ENCODE measurements around the gene IL18. TPM values are rescaled to one million over a fixed set of nuclear protein-coding genes. Genes with fewer than 3 reads are reported as not detected.

The IL18 gene
- total RNA-seq, 3 donors from 2014 or later, result 69.4 to 114 (median 85.0) TPM

DNA sequence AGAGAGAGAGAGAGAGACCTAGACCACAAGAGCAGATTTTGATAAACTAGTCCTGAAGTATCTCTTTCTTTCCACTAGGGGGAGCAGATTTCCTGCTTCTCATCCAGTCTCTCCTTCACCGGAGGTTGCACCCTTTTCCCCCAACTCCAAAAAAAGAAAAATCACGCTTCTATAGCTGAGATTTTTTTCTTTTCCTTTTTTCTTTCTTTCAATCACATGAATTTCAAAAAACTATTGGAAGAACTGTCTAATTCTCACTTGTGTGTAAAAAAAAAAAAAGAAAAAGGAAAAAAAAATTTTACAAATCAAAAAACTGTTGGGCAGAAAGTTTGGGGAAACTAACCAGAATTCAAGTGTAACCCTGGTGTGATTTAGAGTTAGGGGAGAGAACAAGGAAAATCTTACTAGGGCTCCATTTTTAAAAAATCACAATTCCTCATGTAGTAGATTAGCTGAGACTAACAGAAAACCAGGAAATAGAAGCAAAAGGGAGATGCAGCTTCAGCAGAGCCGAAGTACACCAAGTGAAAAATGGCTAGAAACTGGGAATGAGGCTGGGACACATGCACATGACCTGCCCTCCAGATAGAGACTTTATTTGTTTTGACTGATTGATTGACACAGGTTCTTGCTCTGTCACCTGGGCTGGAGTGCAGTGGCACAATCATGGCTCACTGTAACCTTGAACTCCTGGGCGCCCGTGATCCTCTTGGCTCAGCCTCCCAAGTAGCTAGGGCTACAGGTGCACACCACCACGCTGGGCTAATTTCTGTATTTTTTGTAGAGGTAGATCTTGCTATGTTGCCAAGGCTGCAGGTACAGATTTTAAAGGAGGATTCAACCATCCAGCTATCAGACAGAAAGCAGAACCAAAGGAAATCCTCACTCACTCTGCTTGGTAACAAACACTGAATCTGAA lies 50.1 kb downstream of the IL18 start:
- no peaks in the 10 kb centered on the region for H3K36me3 ChIP-seq (ENCODE audit: low read depth)
- H3K4me1 ChIP-seq (ENCODE audit: low read depth), result no peaks in the 10 kb centered on the region
- H3K9me3 ChIP-seq, result no peaks in the 10 kb centered on the region
- no peak overlapping the region for H3K4me3 ChIP-seq
- intact Hi-C loops (cut with DNase I, micrococcal nuclease), result loop anchor here (10.0 kb wide), 1 partner anchor 61 kb away; the partner anchor contains the start of gene BCO2 (in 2 of the 2)
- DNase-seq, result no peak
- peak; percentile 87 for ATAC-seq
- TF ChIP-seq, protein P1, sequence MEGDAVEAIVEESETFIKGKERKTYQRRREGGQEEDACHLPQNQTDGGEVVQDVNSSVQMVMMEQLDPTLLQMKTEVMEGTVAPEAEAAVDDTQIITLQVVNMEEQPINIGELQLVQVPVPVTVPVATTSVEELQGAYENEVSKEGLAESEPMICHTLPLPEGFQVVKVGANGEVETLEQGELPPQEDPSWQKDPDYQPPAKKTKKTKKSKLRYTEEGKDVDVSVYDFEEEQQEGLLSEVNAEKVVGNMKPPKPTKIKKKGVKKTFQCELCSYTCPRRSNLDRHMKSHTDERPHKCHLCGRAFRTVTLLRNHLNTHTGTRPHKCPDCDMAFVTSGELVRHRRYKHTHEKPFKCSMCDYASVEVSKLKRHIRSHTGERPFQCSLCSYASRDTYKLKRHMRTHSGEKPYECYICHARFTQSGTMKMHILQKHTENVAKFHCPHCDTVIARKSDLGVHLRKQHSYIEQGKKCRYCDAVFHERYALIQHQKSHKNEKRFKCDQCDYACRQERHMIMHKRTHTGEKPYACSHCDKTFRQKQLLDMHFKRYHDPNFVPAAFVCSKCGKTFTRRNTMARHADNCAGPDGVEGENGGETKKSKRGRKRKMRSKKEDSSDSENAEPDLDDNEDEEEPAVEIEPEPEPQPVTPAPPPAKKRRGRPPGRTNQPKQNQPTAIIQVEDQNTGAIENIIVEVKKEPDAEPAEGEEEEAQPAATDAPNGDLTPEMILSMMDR (IDR thresholded peaks at IDR 0.05), result peak; percentile 47

DNA sequence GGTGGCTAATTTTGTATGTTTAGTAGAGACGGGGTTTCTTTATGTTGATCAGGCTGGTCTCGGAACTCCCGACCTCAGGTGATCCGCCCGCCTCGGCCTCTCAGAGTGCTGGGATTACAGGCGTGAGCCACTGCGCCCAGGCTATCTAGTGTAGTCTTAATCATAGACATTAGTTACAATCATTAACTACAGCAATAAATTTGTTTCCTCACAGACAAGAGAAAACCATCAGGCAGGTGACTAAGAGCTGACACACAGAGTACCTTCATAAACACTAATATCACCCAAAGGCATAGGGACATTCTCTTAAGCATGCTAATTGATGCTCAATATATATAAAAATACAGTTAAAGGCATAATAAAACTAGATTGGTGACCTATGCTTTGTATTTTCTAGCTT lies 57.8 kb downstream of the IL18 start:
- ATAC-seq (no peak), DNase-seq (no peak)
- Histone ChIP-seq H3K4me3 (no peak overlapping the region), H3K36me3 (ENCODE audit: low read depth) (no peaks in the 10 kb centered on the region), H3K9me3 (no peaks in the 10 kb centered on the region), H3K4me1 (ENCODE audit: low read depth) (no peaks in the 10 kb centered on the region)
- intact Hi-C loops (cut with DNase I, micrococcal nuclease), result no loop called here
- TF ChIP-seq, protein P1 (IDR thresholded peaks at IDR 0.05), result no peak

GRCh38 chr11:112103446-112103845 lies 60.4 kb downstream of the IL18 start:
- H3K36me3 ChIP-seq (ENCODE audit: low read depth), result no peaks in the 10 kb centered on the region
- intact Hi-C loops (cut with DNase I, micrococcal nuclease), result no loop called here
- DNase-seq, result no peak
- no peak overlapping the region for H3K4me3 ChIP-seq
- TF ChIP-seq, protein P1 (IDR thresholded peaks at IDR 0.05), result no peak
- no peaks in the 10 kb centered on the region for H3K9me3 ChIP-seq
- ATAC-seq, result no peak
- no peaks in the 10 kb centered on the region for H3K4me1 ChIP-seq (ENCODE audit: low read depth)

- Histone ChIP-seq H3K4me1 (ENCODE audit: low read depth) (no peaks in the 10 kb centered on the region), H3K36me3 (ENCODE audit: low read depth) (no peaks in the 10 kb centered on the region), H3K4me3 (no peak overlapping the region), H3K9me3 (no peaks in the 10 kb centered on the region)
- TF ChIP-seq, protein P1 (IDR thresholded peaks at IDR 0.05), result no peak
- no peak for DNase-seq
- intact Hi-C loops (cut with DNase I, micrococcal nuclease), result no loop called here
- no peak for ATAC-seq
These were observed 63.4 kb downstream of the IL18 start for GRCh38 chr11:112100462-112100861.

- intact Hi-C loops (cut with DNase I, micrococcal nuclease), result no loop called here
- Histone ChIP-seq H3K4me1 (ENCODE audit: low read depth) (no peaks in the 10 kb centered on the region), H3K9me3 (no peaks in the 10 kb centered on the region), H3K4me3 (no peak overlapping the region), H3K36me3 (ENCODE audit: low read depth) (no peaks in the 10 kb centered on the region)
- ATAC-seq, result no peak
- no peak for DNase-seq
- TF ChIP-seq, protein P1 (IDR thresholded peaks at IDR 0.05), result no peak
These were observed 66.0 kb downstream of the IL18 start for GRCh38 chr11:112097734-112098528.

Data from mucosa of descending colon (tissue), 3 donors.